HL-60/S4 treated with retinoic acid at 250 ng/mL for 4 days and 3 days (cell line): ENCODE results near the gene FBP1.
"Not testable (repeated sequence)": the region's sequence is repeated elsewhere in the genome, so short reads cannot be mapped to it uniquely, and the experiment has no call there.

Experiments
- in situ Hi-C: fragments of 300-500 bp; cut with MboI; formaldehyde crosslinking; loops from 2 replicates; pipeline ENCODE4 v1.7.0; 2022; ENCODE audit warnings: low sequenced_read_pairs

Gene FBP1

DNA sequence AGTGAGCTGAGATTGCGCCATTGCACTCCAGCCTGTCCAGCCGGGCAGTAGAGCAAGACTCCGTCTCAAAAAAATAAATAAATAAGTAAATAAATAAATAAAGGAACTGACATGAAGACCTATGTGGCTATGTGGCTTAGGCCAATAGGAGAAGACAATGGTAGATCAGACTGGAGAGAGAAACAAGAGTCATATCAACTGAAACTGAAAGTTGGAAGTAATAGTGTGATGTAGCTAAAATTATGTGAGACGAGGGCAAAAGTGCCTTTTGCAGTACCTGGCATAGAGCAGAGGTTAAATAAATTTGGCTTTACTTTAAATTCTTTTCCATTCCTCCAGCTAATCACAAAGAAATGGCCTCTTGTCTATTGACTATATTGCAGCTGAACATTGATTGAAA, 53.0 kb downstream of the FBP1 start:
- in situ Hi-C loops = no loop called here

DNA sequence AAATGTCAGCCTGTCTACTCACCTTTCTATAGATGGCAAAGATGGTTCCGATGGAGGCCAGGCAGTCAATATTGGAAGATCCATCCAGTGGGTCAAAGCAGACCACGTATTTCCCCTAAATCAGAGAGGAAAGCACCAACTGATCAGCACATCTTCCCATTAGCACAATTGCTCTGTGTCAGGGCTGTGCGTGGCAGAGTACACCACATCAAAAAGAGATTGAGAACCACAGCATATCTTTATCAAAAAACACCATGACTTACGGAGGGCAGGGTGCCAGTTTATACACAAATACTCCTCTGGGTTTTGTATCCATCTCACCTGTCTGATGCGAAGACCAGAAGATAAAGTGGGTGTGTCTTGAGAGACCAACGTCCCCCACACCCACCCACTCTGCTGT, 54.8 kb downstream of the FBP1 start:
- in situ Hi-C loops = no loop called here

DNA sequence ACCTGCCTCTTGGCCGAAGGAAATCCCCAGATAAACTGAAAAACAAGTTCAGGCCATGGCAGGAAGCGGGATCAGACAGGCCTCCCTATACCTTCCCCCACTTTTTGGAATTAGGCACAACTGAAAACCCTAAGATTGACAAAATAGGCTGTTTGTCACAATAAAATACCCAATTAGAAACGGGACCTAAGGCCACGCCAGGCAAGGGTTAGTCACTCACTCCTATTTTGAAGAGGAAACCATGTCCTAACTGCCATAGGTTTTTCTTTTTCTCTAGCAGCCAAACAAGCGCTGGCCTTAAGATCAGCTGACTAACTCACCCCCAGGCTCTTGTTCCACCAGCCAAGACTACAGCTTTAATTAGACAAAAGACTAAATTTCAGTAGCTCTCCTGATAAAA, 57.6 kb downstream of the FBP1 start:
- in situ Hi-C loops = no loop called here

DNA sequence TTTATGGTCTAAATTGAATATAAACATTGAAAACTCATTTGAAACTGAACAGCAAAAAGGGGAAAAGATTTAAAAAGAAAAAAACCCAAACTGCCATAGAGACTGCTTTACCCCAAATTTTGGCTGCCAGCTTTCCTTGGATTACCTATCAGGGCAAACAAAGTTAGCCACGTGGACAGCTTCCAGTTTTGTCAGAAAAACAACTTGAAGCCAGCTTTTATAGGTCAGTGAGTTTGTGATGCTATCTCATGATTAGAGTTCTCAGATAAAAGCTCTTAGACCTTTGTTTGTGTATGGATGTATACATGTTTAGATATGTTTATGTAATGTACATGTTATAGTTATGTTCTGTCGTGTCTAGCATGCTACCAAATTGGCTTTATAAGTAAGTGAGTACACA, 61.7 kb downstream of the FBP1 start:
- in situ Hi-C loops = no loop called here

DNA sequence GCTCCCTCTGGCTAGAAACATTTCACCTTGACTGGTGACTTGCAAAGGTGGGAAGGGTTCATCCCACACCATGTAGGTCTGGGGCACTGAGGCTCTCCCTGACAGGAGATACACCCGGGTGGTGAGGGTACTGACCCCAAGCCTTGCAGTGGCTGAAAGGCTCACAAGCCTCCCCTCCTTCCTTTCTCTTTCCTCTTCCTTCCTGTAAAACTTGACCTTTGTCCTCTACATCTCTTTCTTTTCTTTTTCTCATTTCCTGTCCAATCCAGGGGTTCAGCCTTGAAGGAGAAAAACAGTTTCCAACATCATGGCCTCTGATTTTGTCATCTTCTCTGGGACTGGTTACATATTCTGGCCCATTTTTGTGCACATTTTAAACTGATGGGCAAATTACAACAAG, 62.3 kb downstream of the FBP1 start:
- in situ Hi-C loops = no loop called here

DNA sequence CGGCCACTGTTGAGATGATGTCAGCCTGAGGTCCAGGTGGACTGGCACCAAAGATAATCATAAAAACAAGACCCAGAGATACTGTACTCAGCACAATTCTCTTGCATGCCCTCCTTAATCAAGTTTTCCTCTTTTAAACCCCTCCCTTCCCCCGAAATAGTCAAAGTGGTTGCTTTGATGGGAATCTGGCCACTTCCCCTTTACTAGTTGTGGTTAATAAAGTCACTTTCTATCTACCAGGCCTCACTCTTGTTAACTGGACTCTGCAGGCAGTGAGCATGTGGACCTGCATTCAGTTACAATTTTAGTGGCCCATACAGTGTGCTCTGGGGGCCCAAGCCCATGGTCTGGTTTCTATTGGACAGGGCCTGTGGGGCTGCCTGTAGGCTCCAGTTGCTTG, 63.2 kb downstream of the FBP1 start:
- in situ Hi-C loops = no loop called here

DNA sequence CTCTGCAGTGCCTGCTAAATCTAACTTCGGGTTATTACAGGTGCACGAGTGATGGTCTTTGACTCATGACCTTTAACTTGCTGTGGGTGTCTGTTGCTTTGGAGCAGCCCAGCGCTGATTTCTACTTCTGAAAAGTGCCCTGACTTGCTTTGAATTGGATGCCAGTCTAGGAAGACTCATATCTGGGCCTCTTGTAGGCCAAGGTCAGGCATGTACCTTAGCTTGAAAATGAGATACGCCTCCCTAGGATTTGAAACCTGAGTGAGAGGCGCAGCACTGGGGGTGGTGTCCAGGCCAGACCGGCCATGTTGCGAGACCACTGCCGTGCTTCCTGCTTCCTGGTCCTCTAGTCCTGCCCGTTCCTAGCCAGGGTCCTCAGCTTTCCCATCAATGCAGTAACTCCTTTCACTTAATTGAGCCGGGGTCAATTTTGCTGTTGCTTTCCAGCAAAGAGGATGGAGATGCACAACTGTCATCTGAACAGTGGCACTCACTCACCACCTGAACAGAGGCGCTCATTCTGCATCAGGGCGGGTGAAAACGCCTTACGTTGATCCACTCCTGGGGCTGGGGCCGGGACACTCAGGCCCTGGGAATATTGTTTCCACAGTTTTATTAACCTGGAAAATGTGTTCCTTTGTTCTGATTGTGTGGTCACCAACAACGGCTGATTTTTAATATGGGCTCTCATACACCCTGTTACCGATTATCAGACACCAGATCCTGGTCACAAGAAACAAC, 70.2 kb downstream of the FBP1 start:
- in situ Hi-C loops = no loop called here

DNA sequence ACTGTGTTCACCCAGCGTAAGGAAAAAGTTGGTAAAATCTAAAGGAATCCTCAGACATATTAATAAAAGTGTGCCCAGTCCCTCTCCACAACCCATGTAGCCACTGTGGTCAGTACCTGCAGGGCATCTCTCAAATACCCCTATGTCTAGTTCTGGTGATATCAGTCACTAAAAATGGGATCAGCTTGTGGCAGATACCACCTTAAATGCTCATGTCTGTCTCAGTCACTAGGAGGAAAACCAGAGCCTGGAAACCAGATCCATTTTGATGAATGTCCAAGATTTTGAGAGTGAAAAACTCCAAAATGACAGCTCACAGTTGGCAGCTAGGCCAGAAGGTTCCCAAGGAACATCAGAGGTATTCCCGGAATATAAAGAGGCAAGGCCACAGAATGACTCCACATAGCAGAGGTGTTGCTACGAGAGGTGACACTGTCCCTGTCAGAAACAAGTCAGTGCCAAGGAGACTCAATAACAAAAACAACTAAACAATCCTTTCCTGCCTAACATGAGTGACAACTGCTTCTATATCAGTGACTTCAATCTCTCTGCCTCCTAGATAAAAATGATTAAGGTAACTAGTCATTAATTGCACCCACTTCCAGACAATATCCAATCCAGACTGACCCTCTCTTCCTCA, 70.9 kb downstream of the FBP1 start:
- in situ Hi-C loops = no loop called here

DNA sequence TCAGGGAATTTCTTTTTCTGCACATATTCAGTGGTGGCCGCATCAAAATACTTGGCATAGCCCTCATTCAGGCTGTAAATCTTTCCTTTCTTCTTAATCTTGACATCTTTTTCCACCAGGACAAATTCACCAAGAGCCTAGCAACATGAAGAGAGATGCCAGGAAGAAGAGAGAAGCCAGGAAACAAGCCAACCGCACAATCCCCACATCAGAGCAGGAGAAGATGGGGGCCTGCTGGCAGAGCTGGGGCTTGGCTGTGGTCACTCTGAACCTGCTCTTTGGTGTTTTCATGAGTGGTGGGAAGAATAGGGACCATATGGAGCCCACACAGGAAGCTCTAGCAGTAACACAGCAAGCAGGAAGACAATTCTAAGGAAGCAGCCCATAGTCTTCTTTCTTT, 72.0 kb downstream of the FBP1 start:
- in situ Hi-C loops = no loop called here

DNA sequence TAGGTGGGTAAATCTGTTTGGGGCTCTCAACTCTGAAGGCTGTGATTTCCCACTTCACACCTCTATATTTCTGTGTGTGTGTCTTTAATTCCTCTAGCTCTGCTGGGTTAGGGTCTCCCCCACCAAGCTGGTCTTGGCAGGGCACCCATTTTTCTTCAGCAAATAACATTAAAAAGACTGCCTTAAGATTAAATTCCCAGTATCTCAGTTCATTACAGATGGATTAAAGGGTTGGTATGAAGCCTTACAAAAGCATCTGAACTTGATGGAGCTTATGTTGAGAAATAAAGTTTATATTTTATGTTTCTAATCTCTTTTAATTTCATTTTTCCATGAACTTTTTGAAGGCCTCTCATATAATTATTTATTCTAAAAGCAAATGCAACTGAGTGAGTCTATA, 72.8 kb downstream of the FBP1 start:
- in situ Hi-C loops = no loop called here

DNA sequence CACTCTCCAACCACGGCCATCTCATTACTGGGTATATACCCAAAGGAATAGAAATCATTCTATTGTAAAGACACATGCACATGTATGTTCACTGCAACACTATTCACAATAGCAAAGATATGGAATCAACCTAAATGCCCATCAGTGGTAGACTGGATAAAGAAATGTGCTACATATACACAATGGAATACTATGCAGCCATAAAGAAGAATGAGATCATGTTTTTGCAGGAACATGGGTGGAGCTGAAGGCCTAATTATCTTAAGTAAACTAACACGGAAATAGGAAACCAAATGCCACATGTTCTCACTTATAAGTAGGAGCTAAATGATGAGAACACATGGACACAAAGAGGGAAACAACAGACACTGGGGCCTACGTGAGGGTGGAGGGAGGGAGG, 75.0 kb downstream of the FBP1 start:
- in situ Hi-C loops = not testable (repeated sequence)

DNA sequence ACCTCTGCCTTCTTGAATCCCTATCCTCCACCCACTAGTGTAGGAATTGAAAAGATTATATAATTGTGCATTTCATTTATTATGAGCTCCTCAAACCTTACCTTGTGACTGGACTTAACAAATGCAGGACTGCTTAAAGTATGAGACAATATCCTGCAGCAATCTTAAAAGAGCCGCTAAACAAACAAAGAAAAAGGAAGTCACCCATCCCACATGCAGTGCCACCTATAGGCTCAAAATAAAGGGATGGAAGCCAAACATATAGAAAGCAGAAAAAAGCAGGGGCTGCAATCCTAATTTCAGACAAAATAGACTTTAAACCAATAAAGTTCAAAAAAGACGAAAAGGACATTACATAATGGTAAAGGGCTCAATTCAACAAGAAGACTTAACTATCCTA, 75.8 kb downstream of the FBP1 start:
- in situ Hi-C loops = no loop called here

DNA sequence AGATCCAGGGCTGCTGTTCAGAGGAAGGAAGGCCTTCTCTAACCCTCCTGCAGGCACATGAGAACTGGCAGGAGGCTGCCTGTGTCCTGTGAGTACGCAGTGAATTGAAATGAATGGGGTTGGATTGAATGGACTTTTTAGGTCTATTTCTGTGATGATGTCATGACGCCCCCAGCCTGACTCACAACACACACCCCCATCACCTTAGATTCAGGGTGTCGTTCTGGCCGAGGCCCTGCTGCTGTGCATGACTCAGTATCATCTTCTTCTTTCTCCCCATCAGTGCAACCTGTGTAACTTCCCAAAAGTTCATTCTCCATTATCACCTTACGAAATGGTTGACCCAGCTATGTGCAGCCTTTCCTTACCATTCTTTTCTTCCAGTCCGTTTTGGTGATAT, 79.1 kb downstream of the FBP1 start:
- in situ Hi-C loops = no loop called here

DNA sequence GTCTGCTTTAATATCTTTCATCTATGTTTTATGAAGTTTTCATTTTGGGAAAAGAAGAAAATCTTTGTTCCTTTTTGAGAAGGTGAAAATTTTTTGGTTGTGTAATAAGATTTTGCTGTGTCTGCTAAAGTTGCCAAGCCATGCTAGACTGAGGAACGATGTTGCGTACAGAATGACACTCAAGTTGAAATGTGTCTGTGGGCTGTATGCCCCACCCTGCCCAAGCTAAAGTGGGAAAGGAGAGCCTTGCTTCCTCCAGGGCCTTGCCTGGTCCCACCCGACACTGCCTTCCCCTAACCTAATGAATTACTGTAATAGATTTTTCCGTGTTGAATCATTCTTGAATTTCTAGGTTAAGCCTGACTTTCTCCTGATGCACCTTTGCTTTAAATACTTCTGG, 81.9 kb downstream of the FBP1 start:
- in situ Hi-C loops = no loop called here

DNA sequence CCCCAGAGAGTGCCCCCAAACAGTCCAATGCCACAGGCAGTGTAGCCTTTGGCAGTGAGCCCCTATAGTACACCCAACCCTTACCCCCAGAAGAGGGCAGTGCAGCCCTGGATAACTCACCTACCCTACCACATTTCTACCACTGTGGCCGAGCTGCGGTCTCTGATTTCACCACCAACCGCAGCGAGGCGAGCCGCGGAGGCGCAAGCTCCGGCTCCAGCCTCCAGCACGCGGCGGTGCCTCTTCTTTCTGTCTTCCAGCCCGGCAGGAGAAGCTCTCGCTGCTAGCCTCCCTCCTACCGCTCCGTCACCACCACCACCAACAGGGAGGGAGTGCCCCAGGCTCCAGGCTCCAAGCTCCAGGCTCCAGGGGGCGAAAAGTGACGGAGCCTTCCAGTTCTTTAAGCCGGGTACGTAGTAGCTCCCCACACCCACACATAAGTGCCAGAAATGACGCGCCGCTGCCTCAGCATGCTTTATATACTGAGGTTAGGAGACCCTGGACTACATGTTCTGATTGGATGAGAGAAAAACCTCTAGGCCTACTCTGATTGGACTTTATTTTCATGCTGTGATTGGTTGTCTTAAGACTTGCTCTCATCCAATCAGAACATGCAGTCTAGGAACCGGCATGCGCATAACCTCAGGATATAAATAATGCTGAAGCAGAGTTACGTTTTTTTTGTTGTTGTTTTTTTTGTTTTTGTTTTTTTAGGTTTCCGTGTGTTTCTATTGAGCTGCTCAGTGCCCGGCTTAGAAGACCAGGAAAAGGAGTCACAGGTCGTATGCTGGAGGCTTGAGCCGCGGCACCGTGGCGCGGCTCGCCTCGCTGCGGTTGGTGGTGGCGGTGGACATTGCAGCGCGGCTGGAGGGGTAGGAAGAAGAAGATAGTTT, 84.6 kb downstream of the FBP1 start, which contains the start of gene PCAT7:
Gene PCAT7, plus strand, starts transcription at position 645 of the 893 bp plus-strand sequence.
- in situ Hi-C loops = no loop called here

DNA sequence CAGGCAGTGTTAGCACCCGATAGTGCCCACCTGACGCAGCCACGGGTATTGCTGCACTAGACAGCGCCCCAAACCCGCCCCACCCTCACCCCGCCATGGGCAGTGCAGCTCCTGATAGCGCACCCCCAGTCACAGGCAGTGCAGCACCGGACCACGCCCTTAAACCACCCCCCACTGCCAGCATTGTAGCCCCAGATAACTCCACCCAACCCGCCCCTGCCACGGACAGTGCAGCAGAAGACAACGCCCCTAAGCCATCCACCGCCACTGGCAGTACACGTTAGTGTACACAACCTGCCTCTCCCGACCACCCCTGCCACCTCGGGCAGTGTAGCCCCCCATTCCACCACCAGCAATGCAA, 85.3 kb downstream of the FBP1 start:
- in situ Hi-C loops = no loop called here
